AG09319 (cell line): ENCODE measurements around the gene TRAPPC6A.

Experiments used
- DNase-seq: peaks from one replicate; pipeline ENCODE4 v3.0.0-alpha.2; 2010; ENCODE audit warnings: low read depth; ENCODE audit errors: extremely low read depth
- TF ChIP-seq, protein P1 (sequence below): IDR thresholded peaks from 2 replicates; pipeline ENCODE4 v1.5.1; 2011; ENCODE audit warnings: low read depth, mild to moderate bottlenecking, inconsistent platforms, low read length, moderate library complexity

TRAPPC6A gene

DNA sequence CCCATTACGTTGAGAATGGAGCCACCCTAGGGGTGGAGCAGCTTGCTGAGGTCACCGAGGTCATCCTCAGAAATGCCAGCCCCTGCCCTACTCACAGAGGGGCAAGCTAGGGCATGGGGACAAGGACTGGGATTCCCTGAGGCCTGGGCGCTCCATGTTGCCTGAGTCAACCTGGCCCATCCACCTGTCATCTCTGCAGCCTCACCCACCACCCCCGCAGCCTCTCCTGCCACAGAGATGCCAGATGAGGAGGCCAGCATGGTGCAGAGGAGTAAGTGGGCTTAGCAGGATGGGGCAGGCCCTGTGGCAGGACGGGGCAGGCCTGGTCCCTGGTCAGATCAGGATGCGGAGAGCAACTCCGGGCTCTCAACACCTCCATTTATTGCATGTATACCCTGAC is 26.7 kb downstream of the TRAPPC6A start:
- TF ChIP-seq, protein P1, sequence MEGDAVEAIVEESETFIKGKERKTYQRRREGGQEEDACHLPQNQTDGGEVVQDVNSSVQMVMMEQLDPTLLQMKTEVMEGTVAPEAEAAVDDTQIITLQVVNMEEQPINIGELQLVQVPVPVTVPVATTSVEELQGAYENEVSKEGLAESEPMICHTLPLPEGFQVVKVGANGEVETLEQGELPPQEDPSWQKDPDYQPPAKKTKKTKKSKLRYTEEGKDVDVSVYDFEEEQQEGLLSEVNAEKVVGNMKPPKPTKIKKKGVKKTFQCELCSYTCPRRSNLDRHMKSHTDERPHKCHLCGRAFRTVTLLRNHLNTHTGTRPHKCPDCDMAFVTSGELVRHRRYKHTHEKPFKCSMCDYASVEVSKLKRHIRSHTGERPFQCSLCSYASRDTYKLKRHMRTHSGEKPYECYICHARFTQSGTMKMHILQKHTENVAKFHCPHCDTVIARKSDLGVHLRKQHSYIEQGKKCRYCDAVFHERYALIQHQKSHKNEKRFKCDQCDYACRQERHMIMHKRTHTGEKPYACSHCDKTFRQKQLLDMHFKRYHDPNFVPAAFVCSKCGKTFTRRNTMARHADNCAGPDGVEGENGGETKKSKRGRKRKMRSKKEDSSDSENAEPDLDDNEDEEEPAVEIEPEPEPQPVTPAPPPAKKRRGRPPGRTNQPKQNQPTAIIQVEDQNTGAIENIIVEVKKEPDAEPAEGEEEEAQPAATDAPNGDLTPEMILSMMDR: no peak
- DNase-seq: no peak

GRCh38 chr19:45150751-45151281 is 27.2 kb downstream of the TRAPPC6A start:
- DNase-seq: no peak
- TF ChIP-seq, protein P1: no peak

DNA sequence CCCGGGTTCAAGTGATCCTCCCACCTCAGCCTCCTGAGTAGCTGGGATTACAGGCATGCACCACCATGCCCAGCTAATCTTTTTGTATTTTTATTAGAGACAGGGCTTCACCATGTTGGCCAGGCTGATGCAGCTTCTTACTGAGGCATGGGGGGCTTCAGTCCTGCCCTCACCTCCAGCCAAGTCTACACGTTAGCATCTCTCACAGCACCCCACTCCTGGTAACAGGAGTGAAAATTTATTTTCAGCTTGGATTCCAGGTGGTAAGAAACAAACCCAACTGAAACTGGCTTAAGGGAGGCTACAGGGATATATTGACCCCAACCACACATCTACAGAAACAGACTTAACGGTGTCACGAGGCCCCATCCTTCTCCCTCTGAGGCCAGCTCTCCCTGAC is 27.9 kb downstream of the TRAPPC6A start:
- TF ChIP-seq, protein P1: no peak
- DNase-seq: no peak

DNA sequence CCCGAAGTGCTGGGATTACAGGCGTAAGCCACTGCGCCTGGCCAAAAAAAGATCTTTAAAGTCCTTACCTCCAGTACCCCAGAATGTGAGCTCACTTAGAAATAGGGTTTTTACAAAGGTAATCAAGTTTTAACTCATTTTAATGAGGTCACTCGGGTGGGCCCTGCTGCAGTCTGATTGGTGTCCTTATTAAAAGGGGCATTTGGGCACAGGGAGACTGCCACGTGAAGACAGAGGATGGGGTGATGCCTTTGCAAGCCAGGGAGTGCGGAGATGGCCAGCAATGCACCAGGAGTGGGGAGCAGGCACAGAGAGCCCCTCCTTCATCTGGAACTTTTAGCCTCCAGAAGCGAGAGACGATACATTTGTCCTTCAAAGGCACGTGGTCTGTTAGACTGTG is 28.9 kb downstream of the TRAPPC6A start:
- TF ChIP-seq, protein P1: no peak
- DNase-seq: no peak

- TF ChIP-seq, protein P1: no peak
- no peak for DNase-seq
Measured at GRCh38 chr19:45147835-45148676, 30.0 kb downstream of the TRAPPC6A start.

DNA sequence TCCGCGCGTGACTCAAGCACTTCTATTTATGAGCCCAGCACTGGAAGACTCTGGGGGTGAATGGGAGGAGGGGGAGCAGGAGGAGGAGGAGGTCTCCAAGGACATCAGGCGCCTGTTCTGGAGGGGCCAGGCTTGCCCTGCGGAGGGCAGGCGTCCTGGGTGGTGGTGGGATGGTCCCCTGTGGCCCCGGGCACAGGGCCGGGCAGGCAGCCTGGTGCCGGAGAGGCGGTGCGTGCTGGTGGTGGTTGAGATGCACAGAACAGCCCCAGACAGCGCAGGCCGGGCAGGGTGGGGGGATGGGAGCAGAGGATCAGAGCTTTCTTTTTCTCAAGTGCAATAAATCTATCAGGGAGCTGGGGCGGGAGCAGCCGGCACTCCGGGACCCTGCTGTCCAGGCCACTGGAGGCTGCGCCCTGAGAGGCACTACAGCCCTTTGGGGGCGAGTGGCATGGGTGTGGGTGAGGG is 31.3 kb downstream of the TRAPPC6A start:
- TF ChIP-seq, protein P1: no peak
- DNase-seq: no peak

- DNase-seq: no peak
- TF ChIP-seq, protein P1: no peak
Measured at GRCh38 chr19:45146251-45146650, 31.8 kb downstream of the TRAPPC6A start.
